ENCODE results near the gene IL10RA. TPM values are rescaled to one million over a fixed set of nuclear protein-coding genes. Genes with fewer than 3 reads are reported as not detected.

The IL10RA gene
- total RNA-seq, 1 experiment from 2014 or later: 1.7 TPM

Other genes starting within 250 kb of the IL10RA start
- not detected for gene DSCAML1, start 189.2 kb upstream of the IL10RA start, total RNA-seq (2021; ENCODE audit: unreplicated experiment)
- gene FXYD2, start 161.7 kb upstream of the IL10RA start, total RNA-seq (2021; ENCODE audit: unreplicated experiment): 0.52 TPM
- 2.5 TPM for gene FXYD6, start 109.7 kb upstream of the IL10RA start, total RNA-seq (2021; ENCODE audit: unreplicated experiment)
- 0.52 TPM for gene TMPRSS13, start 57.0 kb upstream of the IL10RA start, total RNA-seq (2021; ENCODE audit: unreplicated experiment)
- 1.5 TPM for gene TMPRSS4, start 90.7 kb downstream of the IL10RA start, total RNA-seq (2021; ENCODE audit: unreplicated experiment)
- not detected for gene SMIM35, start 100.6 kb downstream of the IL10RA start, total RNA-seq (2021; ENCODE audit: unreplicated experiment)
- gene SCN4B, start 166.4 kb downstream of the IL10RA start, total RNA-seq (2021; ENCODE audit: unreplicated experiment): 0.32 TPM
- not detected for gene SCN2B, start 190.2 kb downstream of the IL10RA start, total RNA-seq (2021; ENCODE audit: unreplicated experiment)
- gene JAML, start 238.6 kb downstream of the IL10RA start, total RNA-seq (2021; ENCODE audit: unreplicated experiment): 0.30 TPM

Data from HCT116 (cell line).